ENCODE measurements around the gene CLCN1. TPM values are rescaled to one million over a fixed set of nuclear protein-coding genes. Genes with fewer than 3 reads are reported as not detected.

Gene CLCN1
- total RNA-seq, 1 experiment from 2014 or later, result 0.13 TPM

DNA sequence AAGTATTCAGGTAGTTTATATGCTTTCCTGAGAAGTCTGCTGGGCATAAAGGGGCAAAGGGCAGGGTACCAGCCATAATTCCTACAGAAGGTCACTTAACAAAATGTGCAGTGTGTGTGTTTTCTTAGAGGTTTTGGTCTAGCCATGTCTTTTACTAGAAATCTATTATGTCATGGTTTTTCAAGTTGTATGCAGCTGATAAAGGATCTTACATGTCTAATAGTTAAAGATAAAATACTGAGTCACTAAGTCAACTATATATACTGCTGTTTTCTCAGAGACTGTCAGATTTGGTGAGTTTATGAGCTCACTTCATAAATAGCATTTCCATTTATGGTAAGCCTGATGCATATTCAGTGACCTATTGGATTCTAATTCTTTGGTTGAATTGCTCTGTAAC is 20.0 kb upstream of the CLCN1 start:
- Histone ChIP-seq H4K91ac (ENCODE audit: insufficient read length, low read depth, low read length) (no peak overlapping the region), H3K23me2 (ENCODE audit: insufficient read length, low read depth, low read length, poor library complexity, severe bottlenecking) (no peaks in the 10 kb centered on the region), H3K9me3 (ENCODE audit: control insufficient read depth, low read depth, low read length) (no peaks in the 10 kb centered on the region), H3K23ac (ENCODE audit: insufficient read length, low read depth, low read length) (no peak overlapping the region), H3K79me2 (ENCODE audit: insufficient read depth, low read length) (0 out of 2 replicates have a peak, but pooled peaks cover 2% of the 10 kb centered on the region), H3K79me1 (ENCODE audit: insufficient read depth, low read depth, low read length, poor library complexity, severe bottlenecking) (no peaks in the 10 kb centered on the region), H2AK5ac (ENCODE audit: insufficient read length, low read length) (no peak overlapping the region), H3K14ac (ENCODE audit: insufficient read depth, low read length) (no peak overlapping the region), H2BK20ac (ENCODE audit: low read depth, low read length, poor library complexity, severe bottlenecking) (no peak overlapping the region), H2BK120ac (ENCODE audit: low read depth, low read length, poor library complexity, severe bottlenecking) (no peak overlapping the region), H2BK5ac (ENCODE audit: insufficient read length, low read length) (no peak overlapping the region), H4K5ac (ENCODE audit: insufficient read length, low read depth, low read length) (no peak overlapping the region), H3K9ac (ENCODE audit: extremely low read depth, insufficient read length, low read length) (no peak overlapping the region), H2BK12ac (ENCODE audit: insufficient read length, low read depth, low read length) (no peak overlapping the region), H3K4me2 (ENCODE audit: insufficient read depth, insufficient read length, low read length) (no peak overlapping the region), H3K27me3 (ENCODE audit: insufficient read depth, low read length) (no peaks in the 10 kb centered on the region), H3K4me1 (ENCODE audit: insufficient read depth, low read length) (no peaks in the 10 kb centered on the region), H3K56ac (ENCODE audit: insufficient read length, low read depth, low read length) (no peak overlapping the region), H2BK15ac (ENCODE audit: low read depth, low read length) (no peak overlapping the region), H4K20me1 (ENCODE audit: control insufficient read depth, insufficient read depth, insufficient read length) (no peaks in the 10 kb centered on the region), H3K27ac (ENCODE audit: insufficient read length, low read depth, low read length) (no peak overlapping the region), H3T11ph (ENCODE audit: low read length) (no peak overlapping the region), H2AFZ (ENCODE audit: low read length) (no peak overlapping the region), H3K18ac (ENCODE audit: insufficient read length, low read depth, low read length) (no peak overlapping the region), H4K8ac (replicated peaks; ENCODE audit: insufficient read length, low read depth, low read length) (no peak overlapping the region), H3K4ac (ENCODE audit: low read depth, low read length) (no peak overlapping the region)
- no peak overlapping the region for H3K4me3 Mint-ChIP-seq
- no peak for DNase-seq
- H3K36me3 Mint-ChIP-seq (ENCODE audit: insufficient read depth in 1 of 3, low read depth in 3 of 3), result peaks cover 72 to 95% (median 95%) of the 10 kb centered on the region in 3 experiments
- H3K27ac Mint-ChIP-seq, result no peak overlapping the region
- TF ChIP-seq, protein P1, sequence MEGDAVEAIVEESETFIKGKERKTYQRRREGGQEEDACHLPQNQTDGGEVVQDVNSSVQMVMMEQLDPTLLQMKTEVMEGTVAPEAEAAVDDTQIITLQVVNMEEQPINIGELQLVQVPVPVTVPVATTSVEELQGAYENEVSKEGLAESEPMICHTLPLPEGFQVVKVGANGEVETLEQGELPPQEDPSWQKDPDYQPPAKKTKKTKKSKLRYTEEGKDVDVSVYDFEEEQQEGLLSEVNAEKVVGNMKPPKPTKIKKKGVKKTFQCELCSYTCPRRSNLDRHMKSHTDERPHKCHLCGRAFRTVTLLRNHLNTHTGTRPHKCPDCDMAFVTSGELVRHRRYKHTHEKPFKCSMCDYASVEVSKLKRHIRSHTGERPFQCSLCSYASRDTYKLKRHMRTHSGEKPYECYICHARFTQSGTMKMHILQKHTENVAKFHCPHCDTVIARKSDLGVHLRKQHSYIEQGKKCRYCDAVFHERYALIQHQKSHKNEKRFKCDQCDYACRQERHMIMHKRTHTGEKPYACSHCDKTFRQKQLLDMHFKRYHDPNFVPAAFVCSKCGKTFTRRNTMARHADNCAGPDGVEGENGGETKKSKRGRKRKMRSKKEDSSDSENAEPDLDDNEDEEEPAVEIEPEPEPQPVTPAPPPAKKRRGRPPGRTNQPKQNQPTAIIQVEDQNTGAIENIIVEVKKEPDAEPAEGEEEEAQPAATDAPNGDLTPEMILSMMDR (conservative IDR thresholded peaks at IDR 0.05), result no peak
- no peaks in the 10 kb centered on the region; the same call in 1 of the 2 replicates for H3K27me3 Mint-ChIP-seq (ENCODE audit: low read depth)
- H3K9me3 Mint-ChIP-seq, result no peaks in the 10 kb centered on the region
- no peaks in the 10 kb centered on the region for H3K4me1 Mint-ChIP-seq
